Stimulated activated CD8-positive, alpha-beta memory T cell treated with anti-CD3 and anti-CD28 coated beads, Interleukin-7, amount 100 ng/mL, for 1 hour (primary cell): ENCODE data around the gene PIGC.

Source experiments
- DNase-seq, 2 donors: peaks; one replicate each; pipeline ENCODE4 v3.0.0-alpha.2; 2020; ENCODE audit warnings: low read depth in 2 of 2

Gene PIGC

DNA sequence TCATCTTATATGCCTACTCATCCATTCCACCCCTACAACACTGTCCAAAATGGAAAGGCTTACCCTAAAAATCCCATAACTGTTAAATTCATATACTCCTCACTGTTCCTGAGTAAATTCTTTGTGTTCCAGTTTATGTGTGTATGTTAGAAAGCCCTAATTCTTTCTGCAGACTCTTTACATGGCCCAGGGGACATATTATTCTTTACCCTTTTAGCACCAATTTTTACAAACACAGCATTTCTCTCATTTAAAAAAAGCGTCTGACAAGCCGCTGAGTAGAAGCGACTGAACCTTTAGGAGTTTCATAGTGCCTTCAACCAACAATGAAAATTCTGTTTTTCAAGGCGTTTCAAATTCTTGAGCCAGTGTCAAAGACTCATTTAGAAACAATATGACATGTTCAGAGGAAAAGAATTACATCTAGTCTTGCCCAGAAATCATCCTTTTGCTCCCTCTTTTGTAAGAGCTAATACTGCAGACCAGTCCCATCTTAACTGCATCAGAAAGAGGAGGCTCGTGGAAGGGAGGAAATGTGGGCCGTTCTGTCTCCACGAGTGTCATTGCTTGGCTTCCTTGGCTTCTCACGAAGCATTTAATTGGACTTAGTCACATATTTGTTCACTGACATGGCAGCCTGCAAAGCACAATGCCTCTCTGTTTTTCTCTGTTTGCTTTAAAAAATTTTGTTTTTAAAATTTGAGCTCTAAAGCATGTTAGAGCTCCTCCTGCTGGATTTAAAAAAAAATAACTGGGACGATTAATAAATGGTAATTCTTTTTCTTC is 44.7 kb downstream of the PIGC start:
- no peak for DNase-seq

DNA sequence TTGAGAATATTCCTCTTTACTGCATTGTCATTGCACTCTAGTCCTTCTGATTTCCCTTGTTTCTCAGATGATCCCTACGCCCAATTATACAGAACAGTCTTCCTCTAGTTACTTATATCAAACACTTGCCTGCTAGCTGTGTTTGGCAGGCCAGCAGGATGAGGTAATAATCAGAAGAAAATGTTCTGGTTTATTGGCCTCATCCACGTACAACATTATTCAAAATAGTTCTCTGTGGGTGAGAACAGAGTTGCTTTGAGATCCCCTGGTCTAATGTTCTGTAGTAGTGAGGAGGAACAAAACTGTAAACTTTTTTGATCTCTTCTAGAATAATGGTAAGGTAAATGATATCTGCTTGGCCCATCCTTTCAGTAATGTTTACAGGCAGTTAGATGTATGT is 45.7 kb downstream of the PIGC start:
- no peak for DNase-seq

DNA sequence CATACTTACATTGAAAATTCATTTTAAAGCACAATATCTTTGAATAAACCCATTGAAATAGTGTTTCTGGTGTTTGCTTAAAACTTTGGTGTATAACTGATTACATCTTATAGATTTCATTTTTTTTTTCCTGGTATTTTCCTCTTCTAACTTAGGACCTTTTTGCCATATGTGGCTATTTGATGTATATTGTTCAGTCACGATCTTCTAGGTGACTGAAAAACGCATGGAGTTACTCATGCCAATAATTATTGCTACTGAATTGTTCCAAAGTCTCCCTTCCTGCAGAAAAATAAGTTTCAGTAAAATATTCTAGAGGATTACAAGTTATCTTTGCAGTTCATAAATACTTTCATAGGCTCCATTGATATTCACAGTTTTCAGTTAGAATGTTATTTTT is 46.2 kb downstream of the PIGC start:
- no peak for DNase-seq

DNA sequence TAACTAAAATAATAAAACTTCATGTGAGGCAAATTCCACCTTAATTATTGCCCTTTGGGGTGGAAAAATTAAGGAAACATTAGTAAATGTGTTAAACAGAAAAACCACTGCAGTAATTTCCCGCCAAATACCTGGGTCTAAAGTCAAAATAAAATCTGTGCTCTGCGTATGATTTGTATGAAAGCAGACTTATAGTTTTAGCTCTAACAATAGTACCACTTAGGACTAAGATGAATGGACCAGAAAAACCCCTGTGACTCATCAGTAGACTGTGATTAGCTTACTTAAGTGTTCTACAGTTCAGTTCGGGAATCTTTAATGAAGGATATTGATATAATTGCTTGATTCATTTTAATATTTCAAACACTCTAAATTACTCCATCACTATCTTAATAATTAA is 46.6 kb downstream of the PIGC start:
- no peak for DNase-seq

DNA sequence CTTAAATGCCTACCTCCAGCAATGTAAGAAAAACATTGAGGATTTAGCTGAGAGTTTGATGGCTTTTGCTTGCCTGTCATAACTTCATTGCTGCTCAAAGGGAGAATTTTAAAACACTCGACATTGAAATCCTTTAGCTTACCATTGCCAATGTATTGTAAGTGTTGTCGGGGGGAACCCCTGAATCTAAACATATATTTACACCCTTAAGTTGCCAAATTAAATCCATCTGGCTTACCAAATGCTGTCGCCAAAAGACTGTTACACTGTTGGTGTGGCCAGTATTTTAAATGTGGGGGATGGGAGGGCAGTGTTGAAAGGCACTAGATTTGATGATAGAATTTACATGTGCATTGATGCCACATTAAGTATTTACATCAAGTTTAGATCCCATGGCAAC is 48.3 kb downstream of the PIGC start:
- DNase-seq = no peak

DNA sequence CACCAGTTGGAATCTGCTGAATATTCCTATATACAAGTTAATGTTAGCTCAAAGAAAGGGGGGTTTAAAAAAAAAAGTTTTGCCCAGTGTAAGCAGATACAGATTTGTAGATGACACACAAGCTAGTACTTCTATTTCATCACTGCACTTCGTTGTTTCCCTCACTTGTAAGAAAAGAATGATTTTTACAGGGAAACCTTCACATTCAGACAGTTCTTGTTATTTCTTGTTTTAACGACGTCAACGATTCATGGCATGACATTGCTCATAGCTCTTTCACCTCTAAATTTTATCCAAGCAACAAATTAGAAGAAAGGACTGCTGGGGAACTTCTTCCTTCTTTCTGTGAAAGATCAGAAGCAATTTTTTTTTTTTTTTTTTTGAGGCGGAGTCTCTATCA is 49.1 kb downstream of the PIGC start:
- no peak for DNase-seq

DNA sequence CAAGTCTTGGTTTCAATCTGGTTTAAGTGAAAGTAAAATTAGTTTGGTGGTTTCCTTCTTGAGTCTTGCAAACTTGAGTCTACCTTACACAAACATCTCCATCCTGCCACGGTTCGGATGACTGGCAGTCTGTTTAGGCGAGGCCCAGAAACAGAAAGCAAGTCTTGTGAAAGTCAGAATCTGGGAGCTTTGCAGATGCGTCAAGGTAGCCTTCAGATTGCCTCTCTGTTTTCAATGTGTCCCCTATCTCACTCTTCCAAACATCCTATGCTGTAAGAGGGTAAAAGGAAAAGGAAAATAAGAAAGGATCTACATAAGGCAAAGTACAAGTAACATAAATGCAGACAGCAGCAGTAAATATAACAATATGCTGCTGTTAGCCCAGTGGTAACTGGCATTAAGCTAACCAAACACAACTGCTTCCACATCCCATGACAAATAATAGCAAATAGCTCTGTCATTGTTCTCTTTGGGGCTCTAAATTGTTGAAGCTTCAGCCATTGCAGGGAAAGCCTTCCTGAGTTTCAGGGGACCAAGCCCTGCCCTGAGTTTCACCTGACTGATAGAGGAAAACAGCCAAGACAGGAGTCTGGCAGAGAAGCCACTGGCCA is 49.6 kb downstream of the PIGC start:
- peak in 1 of 2 donors; percentile 26 for DNase-seq

DNA sequence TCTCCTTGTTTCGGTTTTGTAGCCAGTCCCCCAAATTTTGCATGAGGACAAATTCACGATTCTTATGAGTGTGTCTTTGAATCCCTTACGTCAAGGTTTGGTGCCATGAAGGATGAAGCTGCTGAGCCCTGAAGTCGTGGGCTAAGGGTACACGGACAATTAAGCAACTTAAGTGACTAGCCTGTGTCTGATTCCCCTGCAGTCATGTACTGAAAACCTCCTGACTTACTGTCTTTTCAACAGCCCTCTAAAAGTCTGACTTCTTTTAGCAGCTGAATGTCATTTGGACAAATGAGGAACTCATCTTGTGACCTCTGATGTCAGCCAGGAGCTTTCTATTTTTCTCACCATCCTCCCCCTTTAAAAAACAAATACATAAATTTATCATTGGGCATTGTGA is 50.5 kb downstream of the PIGC start:
- no peak for DNase-seq

DNA sequence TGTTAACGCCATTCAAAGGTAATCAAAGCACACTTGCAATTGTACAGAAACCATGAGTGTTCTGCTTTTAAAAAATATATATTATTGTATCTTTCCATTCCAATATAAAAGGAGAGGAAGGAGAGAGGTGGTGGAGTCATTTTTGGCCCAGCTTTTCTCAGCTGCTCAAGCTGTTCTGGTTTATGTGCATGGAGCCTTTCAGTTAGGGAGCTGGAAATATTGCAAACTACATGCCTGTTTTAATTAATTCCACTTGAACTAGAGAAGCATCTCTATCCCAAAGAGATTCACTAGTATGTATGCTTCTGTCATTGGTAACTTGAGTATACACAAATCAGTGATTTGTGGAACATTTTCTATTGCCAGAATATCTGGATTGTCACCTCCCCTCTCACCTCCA is 51.9 kb downstream of the PIGC start:
- no peak for DNase-seq
